Upper lobe of left lung (tissue), 6 donors: ENCODE measurements around the gene NACC2. TPM values are rescaled to one million over a fixed set of nuclear protein-coding genes. Genes with fewer than 3 reads are reported as not detected.

Experiments
- ATAC-seq, 2 donors: fragments of 200-7000 bp; cut with Tn5 transposase; one replicate each; pipeline ENCODE4 v1.9.1; 2022; ENCODE audit warnings: mild to moderate bottlenecking in 2 of 2, moderate library complexity in 2 of 2; ENCODE audit not compliant: low FRiP score in 2 of 2
- DNase-seq, 2 donors: peaks; one replicate each; pipeline ENCODE4 v3.0.0-alpha.2; 2019 to 2020
- H3K27ac ChIP-seq, 4 donors: fragments of 200-600 bp; sonication (generic); one replicate each; pipeline ENCODE4 v1.5.1; 2016 to 2019
- H3K27me3 ChIP-seq, 4 donors: fragments of 200-600 bp; sonication (generic); one replicate each; pipeline ENCODE4 v1.5.1; 2017 to 2019
- H3K36me3 ChIP-seq, 4 donors: fragments of 200-600 bp; sonication (generic); one replicate each; pipeline ENCODE4 v1.5.1; 2016 to 2019
- H3K4me1 ChIP-seq, 4 donors: fragments of 200-600 bp; sonication (generic); one replicate each; pipeline ENCODE4 v1.5.1; 2018 to 2019
- H3K4me3 ChIP-seq, 4 donors: fragments of 200-600 bp; sonication (generic); one replicate each; pipeline ENCODE4 v1.5.1; 2017 to 2019; ENCODE audit warnings: mild to moderate bottlenecking in 2 of 4, moderate library complexity in 1 of 4
- H3K9me3 ChIP-seq, 4 donors: fragments of 200-600 bp; sonication (generic); one replicate each; pipeline ENCODE4 v1.5.1; 2018 to 2019
- CTCF ChIP-seq, 6 experiments: fragments of 450-650 bp in 4 of 6; fragments of 200-600 bp in 2 of 6; sonication (generic) in 2 of 6; IDR thresholded peaks; one replicate each; pipeline ENCODE4 v1.5.1; 2016 to 2019; ENCODE audit warnings: antibody characterized with exemption in 6 of 6
- EP300 ChIP-seq, 4 donors: sonication (generic); formaldehyde crosslinking; IDR thresholded peaks; one replicate each; pipeline ENCODE4 v1.5.1; 2017; ENCODE audit warnings: antibody characterized with exemption in 4 of 4, control low read depth in 2 of 4
- POLR2A ChIP-seq, 4 donors: fragments of 450-650 bp; IDR thresholded peaks; one replicate each; pipeline ENCODE4 v1.5.1; 2016 to 2017; ENCODE audit warnings: antibody characterized with exemption in 4 of 4, mild to moderate bottlenecking in 2 of 4
- POLR2AphosphoS5 ChIP-seq, 2 donors: sonication (generic); formaldehyde crosslinking; IDR thresholded peaks; one replicate each; pipeline ENCODE4 v1.5.1; 2017; ENCODE audit warnings: antibody characterized with exemption in 2 of 2
- WGBS, 2 donors: methylation state at CpG; one replicate each; pipeline ENCODE4 v1.1.5; 2017 to 2018; 5-methylcytosine and 5-hydroxymethylcytosine counted together
- total RNA-seq, 6 donors: library from RNA; depleted of rRNA in 4 of 6; stranded (reverse); fragments of >200 nt in 4 of 6; gene quantifications; one replicate each; pipeline versions ENCODE4 v1.1.0 to v1.2.1, GENCODE V29; 2016 to 2021
- donor health status: DM: no; HTN: no; CAD: no; lungs with moderate emphysema.
- donor health status: DM: no; HTN: yes; CAD: no; lungs with severe emphysema.

NACC2 gene
- total RNA-seq, 6 donors from 2014 or later: 16.8 to 38.4 (median 31.3) TPM

GRCh38 chr9:136020671-136021070, 74.4 kb downstream of the NACC2 start:
- DNase-seq: no peak
- TF ChIP-seq EP300 (IDR thresholded peaks at IDR 0.05) (no peak), POLR2AphosphoS5 (IDR thresholded peaks at IDR 0.05) (no peak), POLR2A (IDR thresholded peaks at IDR 0.05) (no peak), CTCF (IDR thresholded peaks at IDR 0.05) (no peak)
- 90 to 94% methylated on average over 8 to 9 of the region's 9 CpGs for WGBS, 2 donors
- Histone ChIP-seq H3K27ac (no peak overlapping the region), H3K4me3 (no peak overlapping the region), H3K4me1 (peaks cover 12 to 44% (median 17%) of the 10 kb centered on the region in 4 donors), H3K27me3 (no peaks in the 10 kb centered on the region), H3K36me3 (peaks cover 0 to 7% (median 3%) of the 10 kb centered on the region in 4 donors), H3K9me3 (no peaks in the 10 kb centered on the region)
- no peak for ATAC-seq

GRCh38 chr9:136020206-136020605, 74.9 kb downstream of the NACC2 start:
- WGBS, 2 donors: 86 to 90% methylated on average over 13 to 16 of the region's 16 CpGs
- no peak for TF ChIP-seq POLR2AphosphoS5 (IDR thresholded peaks at IDR 0.05)
- no peak for TF ChIP-seq CTCF (IDR thresholded peaks at IDR 0.05)
- no peak for TF ChIP-seq EP300 (IDR thresholded peaks at IDR 0.05)
- no peak for TF ChIP-seq POLR2A (IDR thresholded peaks at IDR 0.05)
- no peaks in the 10 kb centered on the region for H3K27me3 ChIP-seq
- no peak for ATAC-seq
- no peak overlapping the region for H3K4me3 ChIP-seq
- peaks cover 0 to 10% (median 3%) of the 10 kb centered on the region in 4 donors for H3K36me3 ChIP-seq
- H3K9me3 ChIP-seq: no peaks in the 10 kb centered on the region
- peaks cover 14 to 49% (median 19%) of the 10 kb centered on the region in 4 donors for H3K4me1 ChIP-seq
- H3K27ac ChIP-seq: no peak overlapping the region
- DNase-seq: peak in 1 of 2 donors; percentile 40

- ATAC-seq (no peak), DNase-seq (peak in 1 of 2 donors; percentile 71)
- H3K9me3 ChIP-seq: no peaks in the 10 kb centered on the region
- TF ChIP-seq POLR2AphosphoS5 (IDR thresholded peaks at IDR 0.05): no peak
- TF ChIP-seq EP300 (IDR thresholded peaks at IDR 0.05): no peak
- TF ChIP-seq CTCF (IDR thresholded peaks at IDR 0.05): no peak
- no peak for TF ChIP-seq POLR2A (IDR thresholded peaks at IDR 0.05)
- H3K36me3 ChIP-seq: peaks cover 0 to 14% (median 3%) of the 10 kb centered on the region in 4 donors
- WGBS, 2 donors: 94 to 97% methylated on average over 8 to 18 of the region's 19 CpGs
- peaks cover 9 to 52% (median 23%) of the 10 kb centered on the region in 4 donors for H3K4me1 ChIP-seq
- no peak overlapping the region for H3K27ac ChIP-seq
- H3K4me3 ChIP-seq: no peak overlapping the region
- no peaks in the 10 kb centered on the region for H3K27me3 ChIP-seq
Measured at GRCh38 chr9:136019681-136020060, 75.4 kb downstream of the NACC2 start.

GRCh38 chr9:136019041-136019680, 75.9 kb downstream of the NACC2 start:
- no peaks in the 10 kb centered on the region for H3K9me3 ChIP-seq
- H3K27me3 ChIP-seq: no peaks in the 10 kb centered on the region
- no peak for TF ChIP-seq EP300 (IDR thresholded peaks at IDR 0.05)
- no peak for TF ChIP-seq POLR2AphosphoS5 (IDR thresholded peaks at IDR 0.05)
- H3K4me3 ChIP-seq: no peak overlapping the region
- no peak overlapping the region for H3K27ac ChIP-seq
- ATAC-seq: no peak
- H3K36me3 ChIP-seq: peaks cover 0 to 14% (median 3%) of the 10 kb centered on the region in 4 donors
- peaks cover 10 to 53% (median 25%) of the 10 kb centered on the region in 4 donors for H3K4me1 ChIP-seq
- WGBS, 2 donors: 85 to 88% methylated on average over 9 to 27 of the region's 28 CpGs
- DNase-seq: peak; percentile 19 to 49

- no peak for ATAC-seq
- WGBS, 2 donors: 76 to 87% methylated on average over 14 to 20 of the region's 23 CpGs
- peak in 1 of 2 donors; percentile 20 for DNase-seq
- H3K27me3 ChIP-seq: no peaks in the 10 kb centered on the region
- H3K36me3 ChIP-seq: peaks cover 0 to 19% (median 6%) of the 10 kb centered on the region in 4 donors
- no peaks in the 10 kb centered on the region for H3K9me3 ChIP-seq
- peak overlapping the region in 1 of 4 donors; percentile 15 for H3K27ac ChIP-seq
- H3K4me1 ChIP-seq: peaks cover 12 to 48% (median 25%) of the 10 kb centered on the region in 4 donors
- no peak overlapping the region for H3K4me3 ChIP-seq
- TF ChIP-seq CTCF (IDR thresholded peaks at IDR 0.05) (no peak), POLR2A (IDR thresholded peaks at IDR 0.05) (no peak), POLR2AphosphoS5 (IDR thresholded peaks at IDR 0.05) (no peak), EP300 (IDR thresholded peaks at IDR 0.05) (no peak)
Measured at GRCh38 chr9:136018257-136019031, 76.6 kb downstream of the NACC2 start.
